NT2/D1 (cell line): Measurements from ENCODE around the gene MMRN2.

Experiments
- SUZ12 ChIP-seq: IDR thresholded peaks from 2 replicates; pipeline ENCODE4 v1.6.1; 2011; ENCODE audit not compliant: insufficient read length, insufficient read depth; ENCODE audit errors: extremely low read depth
- YY1 ChIP-seq: IDR thresholded peaks from 2 replicates; pipeline ENCODE4 v1.6.1; 2011; ENCODE audit not compliant: insufficient read length, insufficient read depth
- ZNF274 ChIP-seq: IDR thresholded peaks from 2 replicates; pipeline ENCODE4 v1.6.1; 2011; ENCODE audit warnings: mild to moderate bottlenecking, low read depth, low read length

DNA sequence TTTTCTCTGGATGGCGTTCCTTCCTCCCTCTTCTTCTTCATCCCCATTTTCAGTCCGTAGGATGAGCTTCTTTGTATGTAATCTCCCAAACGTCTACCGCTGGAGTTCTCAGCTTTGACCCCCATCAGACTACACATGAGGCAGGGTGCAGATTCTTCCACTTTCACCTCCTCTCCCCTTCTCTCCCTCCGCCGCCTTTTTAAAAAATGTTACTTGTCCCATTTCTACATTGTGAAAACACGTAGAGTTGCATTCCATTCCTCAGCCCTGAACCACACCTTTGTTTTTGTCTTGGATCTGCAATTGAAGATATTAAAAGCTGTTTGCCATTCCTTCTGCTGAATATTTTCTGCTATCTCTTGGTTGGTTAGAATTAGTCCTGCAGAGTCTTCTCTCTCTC lies 17.1 kb upstream of the MMRN2 start:
- TF ChIP-seq ZNF274 (no peak), YY1 (no peak), SUZ12 (no peak)
